Measurements from ENCODE around the gene GPAT2. TPM values are rescaled to one million over a fixed set of nuclear protein-coding genes. Genes with fewer than 3 reads are reported as not detected.
"Not testable (repeated sequence)": the region's sequence is repeated elsewhere in the genome, so short reads cannot be mapped to it uniquely, and the experiment has no call there.

Gene GPAT2
- total and polyA plus RNA-seq, 2 of the 13 experiments (the other 11 are each of a cell fraction or from before 2014, with no cell fraction given) = not detected

DNA sequence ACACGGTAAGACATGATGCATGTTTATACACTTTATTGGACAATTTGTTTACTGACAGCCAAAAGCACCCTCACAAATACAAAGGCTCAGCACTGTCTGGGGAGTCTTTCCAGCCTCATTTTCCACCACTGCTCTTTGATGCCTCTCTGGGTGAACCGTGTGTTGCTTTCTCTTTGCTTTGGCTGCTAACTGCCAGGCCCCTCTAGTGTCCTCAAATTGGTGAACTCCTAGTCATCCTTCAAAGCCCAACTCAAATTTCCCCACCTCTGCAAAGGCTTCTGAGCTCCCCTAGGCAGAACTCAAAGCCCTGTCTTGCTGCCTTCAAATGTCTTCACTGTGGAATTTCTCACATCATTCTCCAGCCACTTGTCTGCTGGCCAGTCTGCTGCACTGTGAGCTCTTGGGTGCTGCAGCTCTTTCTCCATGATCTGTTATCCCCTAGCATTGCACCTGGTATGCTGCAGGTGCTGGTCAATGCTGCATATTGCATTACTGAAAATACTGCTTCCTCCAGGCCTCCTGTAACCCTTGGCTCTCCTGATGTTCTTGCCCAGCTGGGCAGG, 32.5 kb upstream of the GPAT2 start:
- DNase-seq (ENCODE audit: low spot score); FAIRE-seq; H4K20me1 ChIP-seq (ENCODE audit: insufficient read depth, low read length); BruUV-seq (replicated peaks); H3K9ac ChIP-seq (ENCODE audit: insufficient read depth, low read depth, low read length); H2AFZ ChIP-seq (ENCODE audit: low read length); H3K36me3 ChIP-seq (replicated peaks in 1 of 2; ENCODE audit: control insufficient read depth in 1 of 2, insufficient read depth in 2 of 2, low read length in 2 of 2); H3K27me3 ChIP-seq (ENCODE audit: control insufficient read depth in 1 of 2, insufficient read depth in 2 of 2, low read length in 2 of 2); H3K4me2 ChIP-seq (ENCODE audit: low read depth, low read length); H3K9me3 ChIP-seq (ENCODE audit: low read length); CTCF ChIA-PET (ENCODE audit: low intra/inter-chr PET ratio, low total read pairs); H3K4me3 ChIP-seq (replicated peaks in 1 of 3; ENCODE audit: insufficient read depth in 1 of 3, low read depth in 2 of 3, low read length in 3 of 3); H3K79me2 ChIP-seq (ENCODE audit: insufficient read depth, low read length): not testable (repeated sequence)
- 24% methylated on average over 2 of the region's 2 CpGs for WGBS (ENCODE audit: low lambda C conversion rate)
- H3K4me1 ChIP-seq (ENCODE audit: insufficient read depth, low read length) = peaks cover 69% of the 10 kb centered on the region
- 0 out of 2 replicates have a peak, but pooled peaks have one; percentile 3 for TF ChIP-seq ZNF564 (CRISPR knock-in tag; IDR thresholded peaks at IDR 0.05)
- intact Hi-C loops (cut with micrococcal nuclease; ENCODE audit: unreplicated experiment) = loop anchor here (10.0 kb wide), 1 partner anchor 48 kb away; the partner anchor contains the start of gene ADRA2B
- peak; percentile 10 for ATAC-seq
- in situ Hi-C loops (cut with HindIII; ENCODE audit: extremely low pct_ligation_motif_present, low pct_unique_long_range_greater_than_20kb) = loop anchor here (25.0 kb wide), 1 partner anchor 1595 kb away; the partner anchor contains the start of genes ACTR1B and C2orf92
- POLR2A ChIA-PET = interaction anchor here (0.7 to 1.7 kb wide), 5 partner anchors 1524 to 1630 kb away, joined by 3 to 25 read pairs (median 3); partner anchors contain the start of genes ACTR1B and COX5B
- H3K27ac ChIP-seq (ENCODE audit: extremely low read length, insufficient read depth, low read length) = peak overlapping the region; percentile 48

- BruUV-seq (replicated peaks); H3K27me3 ChIP-seq (ENCODE audit: control insufficient read depth in 1 of 2, insufficient read depth in 2 of 2, low read length in 2 of 2); CTCF ChIA-PET (ENCODE audit: low intra/inter-chr PET ratio, low total read pairs); POLR2A ChIA-PET; H3K79me2 ChIP-seq (ENCODE audit: insufficient read depth, low read length); H3K4me2 ChIP-seq (ENCODE audit: low read depth, low read length); H3K9me3 ChIP-seq (ENCODE audit: low read length); ATAC-seq; H2AFZ ChIP-seq (ENCODE audit: low read length); H3K27ac ChIP-seq (ENCODE audit: extremely low read length, insufficient read depth, low read length); FAIRE-seq; H3K4me3 ChIP-seq (replicated peaks in 1 of 3; ENCODE audit: insufficient read depth in 1 of 3, low read depth in 2 of 3, low read length in 3 of 3); H3K36me3 ChIP-seq (replicated peaks in 1 of 2; ENCODE audit: control insufficient read depth in 1 of 2, insufficient read depth in 2 of 2, low read length in 2 of 2); DNase-seq (ENCODE audit: low spot score); H3K9ac ChIP-seq (ENCODE audit: insufficient read depth, low read depth, low read length); H4K20me1 ChIP-seq (ENCODE audit: insufficient read depth, low read length): not testable (repeated sequence)
- 65% methylated on average over 7 of the region's 7 CpGs for WGBS (ENCODE audit: low lambda C conversion rate)
- H3K4me1 ChIP-seq (ENCODE audit: insufficient read depth, low read length) = peaks cover 75% of the 10 kb centered on the region
- in situ Hi-C loops (cut with HindIII; ENCODE audit: extremely low pct_ligation_motif_present, low pct_unique_long_range_greater_than_20kb) (loop anchor here (25.0 kb wide), 1 partner anchor 1596 kb away; the partner anchor contains the start of genes ACTR1B and C2orf92), intact Hi-C loops (cut with micrococcal nuclease; ENCODE audit: unreplicated experiment) (loop anchor here (10.0 kb wide), 1 partner anchor 48 kb away; the partner anchor contains the start of gene ADRA2B)
Measured at GRCh38 chr2:96066511-96066910, 31.8 kb upstream of the GPAT2 start.

Data from HepG2 (cell line).